Activated CD8-positive, alpha-beta memory T cell treated with anti-CD3 and anti-CD28 coated beads, Interleukin-2, amount 50 U/mL, for 1 hour (primary cell): ENCODE data around the gene CHERP.
"Not testable (repeated sequence)": the region's sequence is repeated elsewhere in the genome, so short reads cannot be mapped to it uniquely, and the experiment has no call there.

Experiments used
- DNase-seq: peaks from one replicate; pipeline ENCODE4 v3.0.0-alpha.2; 2020; ENCODE audit errors: extremely low read depth

The CHERP gene

GRCh38 chr19:16520074-16520973 lies 21.9 kb downstream of the CHERP start:
- DNase-seq = no peak

GRCh38 chr19:16519230-16519687 lies 23.0 kb downstream of the CHERP start:
- no peak for DNase-seq

DNA sequence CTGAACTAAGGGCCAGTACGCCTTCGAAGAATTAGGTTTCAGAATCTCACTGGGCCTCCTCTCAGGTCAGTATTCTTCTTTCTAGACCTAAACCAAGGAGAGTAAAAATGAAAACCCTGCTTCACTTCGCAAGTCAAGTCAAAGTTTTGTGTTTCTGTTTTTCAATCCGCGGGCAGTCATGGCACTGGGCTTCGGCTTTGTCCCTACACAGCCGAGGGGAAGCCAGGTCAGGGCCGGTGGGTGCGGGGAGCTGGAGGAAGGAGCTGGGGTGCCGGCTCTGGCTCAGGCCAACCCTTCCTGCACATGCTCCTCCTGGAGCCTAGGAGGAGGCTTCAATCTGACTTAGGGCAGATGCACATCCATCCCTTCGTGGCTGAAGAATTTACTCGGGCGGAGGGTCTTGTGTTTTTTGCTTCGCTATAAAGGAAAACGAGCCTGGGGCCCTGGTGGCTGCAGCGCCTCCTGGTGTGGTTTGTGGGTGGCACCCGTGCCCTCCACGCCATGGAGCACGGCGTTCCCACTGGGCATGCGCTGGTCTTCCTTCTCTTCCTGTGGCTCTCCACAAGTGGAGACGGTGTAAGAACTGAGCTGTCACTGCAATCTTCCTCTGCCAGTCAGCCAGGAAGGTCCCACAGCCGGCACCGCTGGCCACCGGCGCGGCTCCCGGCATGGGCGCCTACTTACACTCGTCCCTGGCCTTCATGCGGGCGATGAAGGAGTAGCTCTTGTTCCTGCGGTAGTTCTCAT lies 23.6 kb downstream of the CHERP start:
- DNase-seq = no peak

- no peak for DNase-seq
These were observed 24.2 kb downstream of the CHERP start for GRCh38 chr19:16518061-16518460.

GRCh38 chr19:16516923-16517610 lies 25.2 kb downstream of the CHERP start:
- DNase-seq = no peak

DNA sequence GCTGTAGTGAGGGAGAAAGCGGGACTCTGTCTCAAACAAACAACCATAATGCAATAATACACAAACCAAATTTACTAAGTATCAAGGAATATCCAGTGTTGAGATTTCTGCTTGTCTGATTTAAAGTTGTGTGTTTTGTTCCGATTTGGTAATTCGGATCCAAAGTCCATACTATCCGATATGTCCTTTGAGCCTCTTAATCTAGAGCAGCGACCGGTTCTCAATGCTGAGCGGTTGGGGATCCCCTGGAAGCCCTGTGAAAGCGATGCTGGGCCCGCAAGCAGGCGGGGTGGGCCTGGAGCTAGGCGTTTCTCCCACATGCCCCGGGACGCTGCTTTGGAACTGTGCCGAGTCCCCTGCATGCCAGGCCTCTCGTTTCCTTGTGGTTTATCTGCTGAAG lies 25.9 kb downstream of the CHERP start:
- no peak for DNase-seq

DNA sequence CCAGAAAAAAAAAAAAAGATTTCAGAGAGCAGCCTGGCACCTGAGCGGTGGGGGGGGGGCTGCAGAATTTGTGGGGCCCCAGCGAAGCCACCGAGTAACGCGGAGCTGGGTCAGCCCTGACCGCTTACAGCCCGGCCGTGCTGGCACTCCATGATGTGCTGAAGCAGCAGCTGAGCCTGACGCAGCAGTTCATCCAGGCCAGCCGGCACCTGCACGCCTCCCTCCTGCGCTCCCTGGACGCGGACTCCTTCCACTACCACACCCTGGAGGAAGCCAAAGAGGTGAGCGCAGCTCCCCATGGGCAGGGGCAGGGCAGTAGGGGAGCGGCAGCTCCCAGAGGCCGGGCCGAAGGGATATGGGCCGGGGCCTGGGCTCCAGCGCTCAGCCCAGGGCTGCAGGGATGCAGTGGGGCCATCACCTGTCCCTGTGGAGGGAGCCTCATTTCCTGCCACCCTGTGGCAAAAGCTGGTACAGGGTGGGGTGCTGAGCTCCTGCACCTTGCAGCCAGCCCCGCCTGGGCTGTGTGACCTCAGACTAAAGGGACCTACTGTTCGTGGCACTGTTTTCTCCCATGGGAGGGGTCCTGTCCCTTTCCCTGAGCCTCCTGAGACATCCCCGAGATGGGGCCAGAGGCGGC lies 27.7 kb downstream of the CHERP start:
- DNase-seq = no peak

DNA sequence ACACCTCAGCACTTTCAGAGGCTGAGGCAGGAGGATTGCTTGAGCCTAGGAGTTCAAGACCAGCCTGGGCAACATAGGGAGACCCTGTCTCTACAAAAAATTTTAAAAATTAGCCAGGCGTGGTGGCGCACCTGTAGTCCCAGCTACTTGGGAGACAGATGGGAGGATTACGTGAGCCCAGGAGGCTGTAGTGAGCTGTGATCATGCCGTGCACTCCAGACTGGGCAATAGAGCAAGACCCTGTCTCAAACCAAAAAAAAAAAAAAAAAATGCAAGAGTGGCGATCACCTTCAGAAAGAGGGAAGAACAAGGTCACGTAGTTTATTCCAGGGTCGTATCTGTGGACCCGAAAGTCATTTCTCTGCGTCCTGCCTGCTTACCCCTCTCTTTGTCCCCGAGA lies 29.6 kb downstream of the CHERP start:
- not testable (repeated sequence) for DNase-seq

DNA sequence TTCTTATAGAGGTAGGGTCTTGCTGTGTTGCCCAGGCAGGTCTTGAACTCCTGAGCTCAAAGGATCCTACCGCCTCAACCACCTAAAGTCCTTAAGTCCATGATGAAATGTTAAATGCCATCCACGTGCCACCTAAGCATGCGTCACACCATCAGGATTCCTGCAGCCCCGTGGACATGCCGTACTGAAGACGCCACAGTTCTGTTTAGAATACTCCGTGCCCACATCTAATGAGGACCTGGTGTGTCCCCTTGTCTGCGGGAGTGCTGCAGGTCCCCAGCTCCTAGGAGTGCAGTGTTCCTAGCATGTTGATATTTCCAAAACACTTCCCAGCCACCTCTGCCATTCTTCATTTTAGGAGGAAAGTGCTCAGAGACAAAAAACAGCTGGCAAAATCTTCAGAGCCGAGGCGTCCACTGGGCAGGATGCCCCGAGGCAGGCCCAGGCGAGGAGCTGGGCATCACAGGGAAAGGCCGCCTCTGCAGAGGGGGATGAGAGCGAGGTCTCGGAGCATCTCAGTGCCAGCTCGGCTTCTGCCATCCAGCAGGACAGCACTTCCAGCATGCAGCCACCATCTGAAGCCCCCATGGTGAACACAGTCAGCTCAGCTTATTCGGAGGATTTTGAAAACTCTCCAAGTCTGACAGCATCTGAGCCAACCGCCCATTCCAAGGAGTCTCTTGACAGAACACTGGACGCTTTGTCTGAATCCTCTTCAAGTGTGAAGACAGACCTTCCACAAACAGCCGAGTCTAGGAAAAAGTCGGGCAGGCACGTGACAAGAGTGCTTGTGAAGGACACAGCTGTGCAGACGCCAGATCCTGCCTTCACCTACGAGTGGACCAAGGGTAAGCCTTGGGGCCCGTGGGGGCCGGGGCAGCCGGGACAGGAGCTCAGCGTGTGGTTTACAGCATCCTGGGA lies 32.8 kb downstream of the CHERP start:
- DNase-seq = no peak

DNA sequence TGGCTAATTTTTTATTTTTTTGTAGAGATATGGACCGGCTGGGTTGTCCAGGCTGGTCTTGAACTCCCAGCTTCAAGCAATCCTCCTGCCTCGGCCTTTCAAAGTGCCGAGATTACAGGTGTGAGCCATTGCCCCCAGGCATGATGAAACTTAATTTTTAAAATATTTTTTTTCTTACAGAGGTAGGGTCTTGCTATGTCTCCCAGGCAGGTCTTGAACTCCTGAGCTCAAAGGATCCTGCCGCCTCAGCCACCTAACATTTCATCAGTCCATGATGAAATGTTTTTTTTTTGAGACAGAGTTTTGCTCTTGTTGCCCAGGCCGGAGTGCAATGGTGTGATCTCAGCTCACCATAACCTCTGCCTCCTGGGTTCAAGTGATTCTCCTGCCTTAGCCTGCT lies 33.7 kb downstream of the CHERP start:
- no peak for DNase-seq

DNA sequence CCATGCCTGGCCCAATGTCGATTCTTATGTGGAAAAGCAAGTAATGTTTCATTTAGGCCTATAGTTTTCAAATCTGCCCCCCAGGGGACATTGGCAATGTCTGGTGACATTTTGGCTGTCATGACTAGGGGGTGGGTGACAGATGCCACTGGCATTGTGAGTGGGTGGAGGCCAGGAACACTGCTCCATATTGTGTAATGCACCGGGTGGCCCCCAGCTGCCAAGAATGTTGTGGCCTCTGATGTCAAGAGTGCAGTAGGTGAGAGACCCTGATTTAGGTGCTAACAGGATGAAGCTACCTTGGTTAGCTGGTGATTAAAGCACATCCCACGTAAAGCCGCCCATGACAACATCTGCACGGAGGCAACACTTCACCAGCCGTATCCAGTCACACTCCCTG lies 35.3 kb downstream of the CHERP start:
- DNase-seq = no peak

GRCh38 chr19:16506161-16506560 lies 36.1 kb downstream of the CHERP start:
- not testable (repeated sequence) for DNase-seq

DNA sequence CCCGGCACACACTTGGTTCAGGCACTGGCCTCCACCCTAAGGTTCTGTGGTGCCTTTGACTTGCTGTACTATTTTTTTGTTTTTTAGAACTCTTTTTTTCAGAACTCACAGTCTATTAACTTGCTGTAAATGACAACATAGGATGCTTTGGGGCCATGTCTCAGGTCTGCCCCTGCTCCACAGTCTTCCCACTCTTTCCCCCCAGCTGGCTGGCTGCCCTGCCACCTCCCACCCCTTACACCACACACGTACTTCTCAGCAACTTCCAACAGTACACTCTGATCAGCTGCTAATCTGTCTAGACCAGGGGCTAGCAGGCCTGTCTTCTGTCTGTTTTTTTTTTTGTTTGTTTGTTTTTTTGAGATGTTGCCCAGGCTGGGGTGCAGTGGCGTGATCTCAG lies 38.0 kb downstream of the CHERP start:
- no peak for DNase-seq

DNA sequence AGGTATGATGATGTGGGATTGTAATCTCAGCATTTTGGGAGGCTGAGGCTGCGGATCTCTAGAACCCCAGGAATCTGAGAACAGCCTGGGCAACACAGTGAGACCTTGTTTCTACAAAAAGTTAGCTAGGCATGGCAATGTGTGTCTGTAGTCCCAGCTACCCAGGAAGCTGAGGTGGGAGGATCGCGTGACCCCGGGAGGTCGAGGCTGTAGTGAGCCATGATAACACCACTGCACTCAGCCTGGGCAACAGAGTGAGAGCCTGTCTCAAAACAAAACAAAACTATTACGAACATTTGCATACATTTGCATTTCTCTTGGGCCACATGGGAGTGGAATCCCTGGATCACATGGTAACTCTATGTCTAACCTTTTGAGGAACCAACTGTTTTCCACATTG lies 44.4 kb downstream of the CHERP start:
- no peak for DNase-seq

DNA sequence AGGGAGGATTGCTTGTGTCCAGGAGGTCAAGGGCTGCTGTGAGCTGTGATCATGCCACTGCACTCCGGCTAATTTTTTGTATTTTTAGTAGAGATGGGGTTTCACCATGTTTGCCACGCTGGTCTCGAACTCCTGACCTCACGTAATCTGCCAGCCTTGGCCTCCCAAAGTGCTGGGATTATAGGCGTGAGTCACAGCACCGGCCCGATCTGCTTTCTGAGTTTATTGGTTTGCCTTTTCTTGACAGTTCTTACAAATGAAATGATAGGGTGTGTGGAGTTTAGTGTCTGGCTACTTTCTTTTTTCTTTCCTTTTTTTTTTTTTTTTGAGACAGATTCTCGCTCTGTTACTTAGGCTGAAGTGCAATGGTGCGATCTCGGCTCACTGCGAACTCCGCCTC lies 45.2 kb downstream of the CHERP start:
- DNase-seq = no peak

GRCh38 chr19:16496613-16496983 lies 45.6 kb downstream of the CHERP start:
- DNase-seq = no peak

- DNase-seq = peak; percentile 85
These were observed 46.1 kb downstream of the CHERP start, which contains the start of the genes C19orf44 and CALR3 for GRCh38 chr19:16495982-16496612. Gene C19orf44 (plus strand): TSS chr19:16496394. CDS start chr19:16500793, 4,399 bp downstream. Gene CALR3 (minus strand): TSS chr19:16496167. CDS start chr19:16496129, 38 bp downstream.

GRCh38 chr19:16486476-16486875 lies 55.8 kb downstream of the CHERP start:
- DNase-seq = not testable (repeated sequence)

- DNase-seq = no peak
These were observed 59.5 kb downstream of the CHERP start for GRCh38 chr19:16482745-16483144.

DNA sequence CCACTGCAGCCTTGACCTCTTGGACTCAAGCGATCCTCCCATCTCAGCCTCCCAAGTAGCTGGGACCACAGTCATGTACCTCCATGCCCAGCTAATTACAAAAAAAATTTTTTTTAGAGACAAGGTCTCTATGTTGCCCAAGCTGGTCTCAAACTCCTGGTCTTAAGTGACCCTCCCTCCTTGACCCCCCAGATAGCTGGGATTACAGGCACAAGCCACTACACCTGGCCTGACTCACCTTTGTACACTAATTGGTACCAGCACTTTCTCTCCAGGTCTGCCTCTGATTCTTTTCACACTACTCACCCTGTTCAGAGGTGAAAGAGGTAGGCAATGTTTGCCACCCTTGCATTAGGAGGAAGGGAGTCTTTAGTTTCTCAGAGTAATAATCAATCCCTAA lies 64.9 kb downstream of the CHERP start:
- DNase-seq = no peak
